Chondrocyte (in vitro differentiated cells): ENCODE data around the gene GPR87. TPM values are rescaled to one million over a fixed set of nuclear protein-coding genes. Genes with fewer than 3 reads are reported as not detected.

Source experiments
- DNase-seq: peaks from one replicate; pipeline ENCODE4 v3.0.0; 2021; ENCODE audit warnings: mixed read lengths, low spot score
- H3K27ac Mint-ChIP-seq: one replicate; pipeline ENCODE4 v1.8.0; 2021; ENCODE audit warnings: mild to moderate bottlenecking, moderate library complexity, mixed read lengths; ENCODE audit not compliant: unreplicated experiment
- H3K27me3 Mint-ChIP-seq: 2 replicates; pipeline ENCODE4 v1.8.0; 2021; ENCODE audit warnings: low read depth, mixed read lengths
- H3K36me3 Mint-ChIP-seq: 2 replicates; pipeline ENCODE4 v1.8.0; 2021; ENCODE audit warnings: low read depth, mixed read lengths
- H3K4me1 Mint-ChIP-seq: 2 replicates; pipeline ENCODE4 v1.8.0; 2021; ENCODE audit warnings: low read depth, mild to moderate bottlenecking, mixed read lengths
- H3K4me3 Mint-ChIP-seq: one replicate; pipeline ENCODE4 v1.8.0; 2021; ENCODE audit warnings: mild to moderate bottlenecking, moderate library complexity, mixed read lengths; ENCODE audit not compliant: unreplicated experiment
- H3K9me3 Mint-ChIP-seq: 2 replicates; pipeline ENCODE4 v1.8.0; 2021; ENCODE audit warnings: low read depth, mixed read lengths
- total RNA-seq: library from RNA; stranded (reverse); gene quantifications from 3 replicates; pipeline ENCODE4 v1.2.1, GENCODE V29; 2021
- TF ChIP-seq, protein P1 (sequence below): fragments of 200-600 bp; sonication (generic); IDR thresholded peaks from 2 replicates; pipeline ENCODE4 v1.5.0; 2021; ENCODE audit warnings: antibody characterized with exemption, mild to moderate bottlenecking, moderate library complexity

The GPR87 gene
- total RNA-seq, 1 donor from 2014 or later = not detected

DNA sequence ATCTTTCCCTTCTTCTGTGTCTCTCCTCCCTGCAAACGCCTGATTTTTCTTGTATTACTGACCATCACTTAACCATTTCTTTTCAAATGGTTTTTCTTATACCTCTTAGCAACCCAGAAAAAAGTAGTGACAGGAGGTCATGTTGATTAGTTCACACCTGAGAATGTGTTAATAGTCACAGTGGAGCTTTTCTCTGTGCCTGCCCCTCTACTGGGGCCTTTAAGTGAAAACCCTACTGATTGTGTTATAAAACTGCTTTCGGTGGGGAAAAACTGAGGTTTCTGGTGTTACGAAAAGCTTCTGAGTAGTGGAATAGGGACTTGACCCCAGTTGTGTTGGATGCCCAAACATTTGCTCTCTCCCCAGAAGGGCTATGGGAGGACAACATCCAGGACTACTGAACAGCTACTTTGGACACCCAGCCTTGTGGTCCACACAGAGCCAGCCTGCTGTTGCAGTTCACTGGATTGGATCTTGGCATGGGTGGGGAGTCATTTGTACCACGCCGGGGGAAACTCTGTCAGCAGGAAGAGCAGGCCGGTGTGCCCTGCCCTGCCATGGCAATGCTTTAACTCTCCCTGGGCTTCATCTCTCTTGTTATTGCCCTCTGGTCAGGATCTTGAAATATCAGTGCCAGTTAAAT is 10.3 kb downstream of the GPR87 start:
- peaks cover 24% of the 10 kb centered on the region for H3K4me1 Mint-ChIP-seq
- TF ChIP-seq, protein P1, sequence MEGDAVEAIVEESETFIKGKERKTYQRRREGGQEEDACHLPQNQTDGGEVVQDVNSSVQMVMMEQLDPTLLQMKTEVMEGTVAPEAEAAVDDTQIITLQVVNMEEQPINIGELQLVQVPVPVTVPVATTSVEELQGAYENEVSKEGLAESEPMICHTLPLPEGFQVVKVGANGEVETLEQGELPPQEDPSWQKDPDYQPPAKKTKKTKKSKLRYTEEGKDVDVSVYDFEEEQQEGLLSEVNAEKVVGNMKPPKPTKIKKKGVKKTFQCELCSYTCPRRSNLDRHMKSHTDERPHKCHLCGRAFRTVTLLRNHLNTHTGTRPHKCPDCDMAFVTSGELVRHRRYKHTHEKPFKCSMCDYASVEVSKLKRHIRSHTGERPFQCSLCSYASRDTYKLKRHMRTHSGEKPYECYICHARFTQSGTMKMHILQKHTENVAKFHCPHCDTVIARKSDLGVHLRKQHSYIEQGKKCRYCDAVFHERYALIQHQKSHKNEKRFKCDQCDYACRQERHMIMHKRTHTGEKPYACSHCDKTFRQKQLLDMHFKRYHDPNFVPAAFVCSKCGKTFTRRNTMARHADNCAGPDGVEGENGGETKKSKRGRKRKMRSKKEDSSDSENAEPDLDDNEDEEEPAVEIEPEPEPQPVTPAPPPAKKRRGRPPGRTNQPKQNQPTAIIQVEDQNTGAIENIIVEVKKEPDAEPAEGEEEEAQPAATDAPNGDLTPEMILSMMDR = no peak
- no peak overlapping the region for H3K4me3 Mint-ChIP-seq
- DNase-seq = no peak
- no peaks in the 10 kb centered on the region for H3K27me3 Mint-ChIP-seq
- H3K9me3 Mint-ChIP-seq = no peaks in the 10 kb centered on the region
- H3K36me3 Mint-ChIP-seq = no peaks in the 10 kb centered on the region
- H3K27ac Mint-ChIP-seq = peak overlapping the region; percentile 90

DNA sequence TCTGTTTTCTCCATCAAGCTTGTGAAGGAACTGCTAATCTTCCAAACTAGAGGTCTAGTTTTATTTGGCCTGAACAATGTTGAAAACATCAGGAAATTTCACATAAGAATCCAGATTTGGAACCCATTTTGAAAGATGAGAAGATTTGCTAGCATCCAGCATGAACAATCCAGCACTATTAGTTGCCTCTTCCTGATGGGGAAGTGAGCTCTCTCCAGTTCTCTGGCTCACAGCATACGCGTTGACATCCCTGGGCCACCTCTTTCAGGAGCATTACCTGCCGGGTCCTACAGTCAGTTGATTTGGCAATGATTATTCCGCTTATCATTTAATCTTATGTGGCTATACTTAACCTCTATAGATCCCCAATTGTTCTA is 10.9 kb downstream of the GPR87 start:
- Mint-ChIP-seq H3K9me3 (no peaks in the 10 kb centered on the region), H3K27me3 (no peaks in the 10 kb centered on the region), H3K4me3 (no peak overlapping the region), H3K27ac (peak overlapping the region; percentile 90), H3K4me1 (peaks cover 24% of the 10 kb centered on the region), H3K36me3 (no peaks in the 10 kb centered on the region)
- TF ChIP-seq, protein P1 = no peak
- DNase-seq = no peak

DNA sequence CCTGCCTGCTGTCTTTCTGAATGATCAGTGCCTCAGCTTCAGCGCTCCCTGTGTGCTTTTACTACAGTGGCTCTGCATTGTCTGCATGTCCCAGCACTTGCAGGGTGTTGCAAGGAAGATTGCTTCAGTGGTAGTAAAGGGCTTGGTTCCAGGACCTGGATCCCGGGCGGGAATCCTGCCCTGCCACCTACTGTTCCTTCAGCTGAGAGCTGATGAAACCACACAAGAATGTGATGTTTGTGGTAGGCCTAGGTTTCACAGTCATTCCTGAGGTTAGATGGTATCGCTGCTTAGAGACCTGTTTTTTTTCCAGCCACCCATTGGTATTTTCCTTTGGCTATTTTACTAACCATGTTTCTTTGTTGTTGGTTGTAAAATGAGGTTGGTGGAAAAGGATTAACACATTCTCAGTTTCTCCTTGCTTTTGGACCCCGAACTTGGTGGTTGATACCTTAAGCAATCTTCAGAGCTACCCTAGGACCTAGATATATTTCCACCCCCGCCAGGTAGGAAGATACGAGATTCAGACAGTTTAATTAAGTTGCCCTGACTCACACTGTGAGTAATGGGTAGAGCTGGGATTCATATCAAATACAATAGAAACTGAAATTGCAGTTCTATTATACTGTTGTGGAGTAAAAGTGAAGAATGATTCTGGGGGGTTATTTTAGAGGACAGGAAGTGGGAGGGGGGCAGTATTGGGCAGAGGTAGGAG is 11.4 kb downstream of the GPR87 start:
- H3K27ac Mint-ChIP-seq = peak overlapping the region; percentile 90
- peaks cover 24% of the 10 kb centered on the region for H3K4me1 Mint-ChIP-seq
- no peaks in the 10 kb centered on the region for H3K9me3 Mint-ChIP-seq
- TF ChIP-seq, protein P1 = peak; percentile 60
- H3K36me3 Mint-ChIP-seq = no peaks in the 10 kb centered on the region
- DNase-seq = no peak
- H3K27me3 Mint-ChIP-seq = no peaks in the 10 kb centered on the region
- H3K4me3 Mint-ChIP-seq = no peak overlapping the region

DNA sequence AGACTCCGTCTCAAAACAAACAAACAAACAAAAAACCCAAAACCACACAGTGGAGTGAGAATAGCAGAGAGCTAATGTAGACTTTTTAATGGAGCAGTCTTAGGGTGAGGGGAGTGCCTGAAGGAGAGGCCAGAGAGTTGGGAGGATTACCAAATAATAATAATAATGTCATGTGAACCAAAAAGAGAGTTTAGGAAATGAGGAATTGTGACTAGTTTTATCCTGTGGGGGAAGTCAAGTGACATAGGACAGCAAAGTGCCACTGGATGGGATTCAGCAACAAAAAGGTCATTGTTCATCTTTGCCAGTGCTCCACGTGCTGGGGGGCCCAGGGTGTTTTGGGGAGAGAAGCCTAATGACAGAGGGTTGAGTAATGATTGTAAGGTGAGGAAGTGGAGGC is 12.9 kb downstream of the GPR87 start:
- H3K9me3 Mint-ChIP-seq = no peaks in the 10 kb centered on the region
- DNase-seq = no peak
- TF ChIP-seq, protein P1 = no peak
- H3K27ac Mint-ChIP-seq = no peak overlapping the region
- no peaks in the 10 kb centered on the region for H3K27me3 Mint-ChIP-seq
- H3K4me3 Mint-ChIP-seq = no peak overlapping the region
- no peaks in the 10 kb centered on the region for H3K36me3 Mint-ChIP-seq
- peaks cover 24% of the 10 kb centered on the region for H3K4me1 Mint-ChIP-seq

DNA sequence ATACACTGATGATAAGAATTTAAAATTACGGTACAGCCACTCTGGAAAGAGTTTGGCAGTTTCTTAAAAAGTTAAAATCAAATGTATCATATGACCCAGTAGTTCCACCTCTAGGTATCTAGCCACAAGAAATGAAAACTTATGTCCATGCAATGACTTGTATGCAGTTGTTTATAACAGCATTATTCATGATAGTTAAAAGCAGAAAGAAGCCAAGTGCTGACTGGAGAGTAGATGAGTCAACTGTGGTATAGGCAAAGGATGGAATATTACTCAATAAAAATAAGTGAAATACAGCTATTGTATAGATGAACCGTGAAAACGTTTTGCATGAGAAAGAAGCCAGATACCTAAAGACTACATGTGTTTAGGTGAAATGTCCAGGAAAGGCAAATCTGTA is 14.8 kb downstream of the GPR87 start:
- Mint-ChIP-seq H3K27ac (no peak overlapping the region), H3K27me3 (no peaks in the 10 kb centered on the region), H3K9me3 (no peaks in the 10 kb centered on the region), H3K4me1 (peaks cover 27% of the 10 kb centered on the region), H3K36me3 (no peaks in the 10 kb centered on the region), H3K4me3 (no peak overlapping the region)
- DNase-seq = no peak
- TF ChIP-seq, protein P1 = no peak
